Measurements from ENCODE around the gene DIPK2A. TPM values are rescaled to one million over a fixed set of nuclear protein-coding genes. Genes with fewer than 3 reads are reported as not detected.

DIPK2A gene
- total RNA-seq, 1 donor: 51.0 TPM

- H3K4me3 ChIP-seq (ENCODE audit: low read depth, low read length): no peak overlapping the region
- no peak for TF ChIP-seq CTCF (IDR thresholded peaks at IDR 0.05; ENCODE audit: insufficient read depth, low read length)
- DNase-seq (ENCODE audit: low read depth): no peak
These were observed 20.8 kb upstream of the DIPK2A start for GRCh38 chr3:143950810-143951209.

GRCh38 chr3:143951351-143951971 lies 20.2 kb upstream of the DIPK2A start:
- DNase-seq (ENCODE audit: low read depth): peak; percentile 67
- peak; percentile 78 for TF ChIP-seq CTCF (IDR thresholded peaks at IDR 0.05; ENCODE audit: insufficient read depth, low read length)

GRCh38 chr3:143952569-143953072 lies 19.0 kb upstream of the DIPK2A start:
- TF ChIP-seq CTCF (IDR thresholded peaks at IDR 0.05; ENCODE audit: insufficient read depth, low read length): peak; percentile 20
- H3K4me3 ChIP-seq (ENCODE audit: low read depth, low read length): no peak overlapping the region
- DNase-seq (ENCODE audit: low read depth): no peak

More at GRCh38 chr3:143951351-143951971, 20.2 kb upstream of the DIPK2A start:
- no peak overlapping the region for H3K4me3 ChIP-seq (ENCODE audit: low read depth, low read length)

GRCh38 chr3:143955113-143955512 lies 16.5 kb upstream of the DIPK2A start:
- DNase-seq (ENCODE audit: low read depth): no peak
- TF ChIP-seq CTCF (IDR thresholded peaks at IDR 0.05; ENCODE audit: insufficient read depth, low read length): no peak
- no peak overlapping the region for H3K4me3 ChIP-seq (ENCODE audit: low read depth, low read length)

GRCh38 chr3:143956838-143957237 lies 14.8 kb upstream of the DIPK2A start:
- no peak for TF ChIP-seq CTCF (IDR thresholded peaks at IDR 0.05; ENCODE audit: insufficient read depth, low read length)
- no peak for DNase-seq (ENCODE audit: low read depth)
- no peak overlapping the region for H3K4me3 ChIP-seq (ENCODE audit: low read depth, low read length)

- TF ChIP-seq CTCF (IDR thresholded peaks at IDR 0.05; ENCODE audit: insufficient read depth, low read length): no peak
- no peak overlapping the region for H3K4me3 ChIP-seq (ENCODE audit: low read depth, low read length)
- DNase-seq (ENCODE audit: low read depth): no peak
These were observed 14.2 kb upstream of the DIPK2A start for GRCh38 chr3:143957453-143957852.

GRCh38 chr3:143958966-143959365 lies 12.7 kb upstream of the DIPK2A start:
- no peak overlapping the region for H3K4me3 ChIP-seq (ENCODE audit: low read depth, low read length)
- no peak for DNase-seq (ENCODE audit: low read depth)
- TF ChIP-seq CTCF (IDR thresholded peaks at IDR 0.05; ENCODE audit: insufficient read depth, low read length): no peak
